Hippocampal formation (tissue), 2 donors: ENCODE measurements around the gene QSOX2.
A peak's percentile ranks its signal among the peaks of the same experiment; 100 is the strongest.

Source experiments
- DNase-seq, 2 donors: peaks; one replicate each; lab custom pipeline; 2025; lab: John Stamatoyannopoulos, UW

QSOX2 gene

DNA sequence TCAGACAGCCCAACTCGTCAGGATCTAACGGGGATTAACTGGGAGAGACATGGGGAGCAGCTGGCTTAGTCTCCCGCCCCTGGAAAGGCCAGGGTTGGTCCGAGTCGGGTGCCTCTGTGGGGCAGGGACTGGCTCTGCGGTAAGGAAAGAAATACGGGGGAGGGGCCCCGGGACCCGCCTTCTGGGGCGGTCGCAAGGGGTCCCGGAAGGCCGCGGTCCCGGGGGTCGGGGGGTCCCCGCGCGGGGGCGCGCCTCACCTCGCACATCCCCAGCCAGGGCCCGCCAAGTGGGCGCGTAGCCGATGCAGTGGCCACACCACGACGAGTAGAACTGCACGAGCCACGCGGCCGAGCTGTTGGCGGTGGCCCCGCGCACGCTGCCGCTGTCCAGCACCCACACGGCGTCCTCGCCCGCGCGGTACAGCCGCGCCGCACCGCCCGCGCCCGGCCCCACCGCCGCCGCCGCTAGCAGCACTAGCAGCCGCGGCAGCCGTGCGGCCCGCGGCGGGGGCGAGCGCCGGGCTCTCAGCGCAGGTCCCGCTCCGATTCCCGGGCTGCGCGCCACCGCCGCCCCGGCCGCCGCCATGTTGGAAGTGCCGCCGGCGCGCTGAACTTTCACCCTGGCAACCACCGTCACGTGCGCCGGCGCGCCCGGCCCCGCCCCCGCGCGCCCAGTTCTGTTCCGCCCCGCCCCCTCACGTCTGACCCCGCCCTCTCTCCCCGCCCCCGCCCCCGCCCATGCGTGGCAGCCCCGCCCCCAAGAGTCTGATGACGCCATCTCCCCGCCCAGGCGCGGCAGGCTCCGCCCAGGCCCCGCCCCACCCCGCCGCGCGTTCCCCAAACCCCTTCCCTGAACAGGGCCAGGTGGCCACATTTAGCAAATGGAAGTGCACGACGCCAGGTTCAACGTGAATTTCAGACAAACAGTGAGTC is at the start of gene QSOX2:
TSS of gene QSOX2 (minus strand) at position 594 of the 932 bp plus-strand sequence. CDS start at position 585, 9 bp downstream.
- peak; percentile 67 to 85 for DNase-seq

DNA sequence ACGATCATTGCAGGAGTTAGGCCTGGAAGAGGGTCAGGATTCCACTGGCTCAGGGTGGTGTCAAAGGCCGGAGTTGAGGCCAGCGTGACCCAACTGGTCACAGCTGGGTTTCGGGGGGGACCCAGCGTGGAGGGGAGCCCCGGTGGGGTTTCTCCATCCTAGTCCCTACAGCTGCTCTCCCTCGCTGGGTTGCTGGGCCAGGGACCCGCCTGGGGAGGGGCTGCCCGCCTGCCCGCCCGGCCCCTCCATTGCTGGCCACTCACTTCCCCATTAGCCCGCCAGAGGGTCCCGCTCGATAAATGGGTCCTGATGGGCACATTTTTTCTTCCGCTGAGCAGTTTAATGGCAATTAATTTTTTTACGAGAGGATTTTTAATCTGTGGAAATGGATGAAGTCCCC is 49.4 kb upstream of the QSOX2 start:
- no peak for DNase-seq

DNA sequence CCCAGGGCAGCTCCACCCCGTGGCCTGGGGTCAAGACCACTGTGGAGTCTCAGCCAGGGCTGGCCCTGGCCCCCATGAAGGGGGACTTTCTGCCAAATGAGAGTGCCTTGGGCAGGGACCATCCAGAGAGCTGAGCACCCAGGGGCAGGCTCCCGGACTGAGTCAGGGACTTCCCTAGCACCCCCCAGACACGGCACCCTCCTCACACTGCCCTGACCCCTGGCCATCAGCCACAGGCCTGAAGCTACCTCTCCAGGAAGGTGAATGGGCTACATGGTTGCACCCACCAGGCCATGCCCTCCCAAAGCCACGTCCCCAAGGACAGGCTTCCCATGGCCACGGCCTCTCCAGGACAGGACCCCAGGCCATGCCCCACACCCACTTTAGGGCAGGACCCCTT is 48.8 kb upstream of the QSOX2 start:
- DNase-seq, result no peak

GRCh38 chr9:136293476-136294077 is 48.0 kb upstream of the QSOX2 start:
- DNase-seq, result no peak

DNA sequence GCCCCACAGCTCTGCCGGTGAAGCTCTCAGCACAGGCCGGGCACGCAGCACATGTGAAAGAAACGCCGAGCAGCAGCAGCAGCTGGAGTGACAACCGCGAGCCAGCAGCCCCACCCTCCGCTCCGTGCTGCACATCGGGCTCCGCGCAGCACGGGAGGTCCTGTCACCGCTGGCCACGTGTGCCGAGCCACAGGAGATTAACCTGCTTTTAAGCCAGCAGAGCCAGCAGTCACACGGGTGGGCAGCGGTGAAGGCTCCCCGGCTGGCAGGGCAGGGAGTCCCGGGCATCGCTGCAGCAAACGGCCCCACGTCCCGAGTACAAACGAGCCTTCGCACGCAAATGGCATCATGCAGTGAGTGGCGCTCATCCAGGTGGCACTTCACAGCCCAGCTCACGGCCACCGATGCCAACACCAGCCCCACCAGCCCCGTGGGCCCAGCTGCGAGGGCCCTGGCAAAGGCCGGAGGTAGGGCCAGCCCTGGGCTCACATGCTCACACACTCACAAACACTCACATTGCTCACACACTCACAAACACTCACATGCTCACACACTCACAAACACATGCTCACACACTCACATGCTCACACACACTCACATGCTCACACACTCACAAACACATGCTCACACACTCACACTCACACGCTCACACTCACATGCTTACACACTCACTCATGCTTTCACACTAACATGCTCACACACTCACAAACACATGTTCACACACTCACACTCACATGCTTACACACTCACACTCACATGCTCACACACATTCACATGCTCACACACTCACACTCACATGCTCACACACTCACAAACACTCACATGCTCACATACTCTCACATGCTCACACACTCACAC is 47.2 kb upstream of the QSOX2 start:
- DNase-seq, result no peak

GRCh38 chr9:136292026-136292538 is 46.5 kb upstream of the QSOX2 start:
- DNase-seq, result no peak

- DNase-seq, result no peak
These were observed 45.9 kb upstream of the QSOX2 start for GRCh38 chr9:136291306-136292025.

GRCh38 chr9:136290508-136291000 is 44.9 kb upstream of the QSOX2 start:
- DNase-seq, result no peak

GRCh38 chr9:136289651-136290507 is 44.3 kb upstream of the QSOX2 start:
- DNase-seq, result no peak

GRCh38 chr9:136287960-136288753 is 42.5 kb upstream of the QSOX2 start:
- no peak for DNase-seq

DNA sequence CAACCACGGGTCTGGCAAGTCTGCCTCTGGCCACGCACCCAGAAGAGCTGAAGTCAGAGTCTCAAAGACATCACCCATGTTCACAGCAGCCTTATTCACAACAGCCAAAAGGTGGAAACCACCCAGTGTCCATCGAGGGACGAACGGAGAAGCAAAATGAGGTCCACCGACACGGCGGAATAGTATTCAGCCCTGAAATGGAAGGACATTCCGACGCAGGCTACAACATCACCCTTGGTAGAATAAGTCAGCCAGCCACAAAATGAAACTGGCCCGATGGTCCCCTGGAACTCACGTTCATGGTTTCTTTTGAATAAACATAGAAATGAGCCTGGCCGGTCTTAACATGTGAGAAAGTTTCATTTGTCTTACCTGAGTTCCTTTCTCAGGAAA is 41.4 kb upstream of the QSOX2 start:
- DNase-seq, result no peak

GRCh38 chr9:136286359-136286986 is 40.9 kb upstream of the QSOX2 start:
- no peak for DNase-seq

DNA sequence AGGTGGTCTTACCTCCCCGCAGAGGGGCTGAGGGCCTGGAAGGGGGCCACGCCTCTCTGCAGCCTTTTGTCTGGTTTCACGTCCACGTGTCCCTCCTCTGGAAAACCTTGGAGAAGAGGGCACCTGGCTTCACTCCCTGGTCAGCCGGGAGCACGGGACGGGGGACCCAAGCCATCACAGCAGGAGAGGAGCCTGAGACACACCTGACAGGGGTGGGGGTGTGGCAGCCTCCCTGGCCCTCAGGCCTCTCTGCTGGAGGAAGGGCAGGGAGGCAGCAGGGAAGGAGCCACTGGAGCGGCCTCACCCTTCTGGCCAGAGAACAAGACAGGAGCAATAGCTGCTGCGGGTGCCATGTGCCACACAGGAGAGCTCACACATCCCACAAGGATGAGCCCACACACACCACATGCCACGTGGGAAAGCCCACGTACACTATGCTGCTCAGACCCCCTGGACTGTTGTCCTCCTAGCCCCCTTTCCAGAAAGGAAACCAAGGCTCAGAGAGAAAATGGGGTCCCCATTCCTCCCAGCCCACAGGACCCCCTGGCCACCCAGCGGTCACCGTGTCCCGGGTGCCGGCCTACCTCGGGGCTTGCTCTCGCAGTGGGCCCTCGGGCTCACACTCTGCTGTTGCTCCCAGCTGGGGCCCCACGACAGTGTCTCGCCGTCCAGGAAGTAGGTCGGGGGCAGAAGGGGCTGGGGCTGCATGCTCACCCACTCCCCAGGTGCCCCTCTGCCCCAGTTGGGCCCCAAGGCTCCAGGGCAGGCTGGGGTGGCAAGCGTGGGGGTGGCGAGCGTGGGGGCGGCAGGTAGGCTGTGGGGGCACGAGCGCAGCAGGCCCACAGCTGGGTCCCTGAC is 40.1 kb upstream of the QSOX2 start:
- DNase-seq, result no peak

- DNase-seq, result no peak
These were observed 39.3 kb upstream of the QSOX2 start for GRCh38 chr9:136284951-136285350.

- no peak for DNase-seq
These were observed 38.7 kb upstream of the QSOX2 start for GRCh38 chr9:136284311-136284710.

DNA sequence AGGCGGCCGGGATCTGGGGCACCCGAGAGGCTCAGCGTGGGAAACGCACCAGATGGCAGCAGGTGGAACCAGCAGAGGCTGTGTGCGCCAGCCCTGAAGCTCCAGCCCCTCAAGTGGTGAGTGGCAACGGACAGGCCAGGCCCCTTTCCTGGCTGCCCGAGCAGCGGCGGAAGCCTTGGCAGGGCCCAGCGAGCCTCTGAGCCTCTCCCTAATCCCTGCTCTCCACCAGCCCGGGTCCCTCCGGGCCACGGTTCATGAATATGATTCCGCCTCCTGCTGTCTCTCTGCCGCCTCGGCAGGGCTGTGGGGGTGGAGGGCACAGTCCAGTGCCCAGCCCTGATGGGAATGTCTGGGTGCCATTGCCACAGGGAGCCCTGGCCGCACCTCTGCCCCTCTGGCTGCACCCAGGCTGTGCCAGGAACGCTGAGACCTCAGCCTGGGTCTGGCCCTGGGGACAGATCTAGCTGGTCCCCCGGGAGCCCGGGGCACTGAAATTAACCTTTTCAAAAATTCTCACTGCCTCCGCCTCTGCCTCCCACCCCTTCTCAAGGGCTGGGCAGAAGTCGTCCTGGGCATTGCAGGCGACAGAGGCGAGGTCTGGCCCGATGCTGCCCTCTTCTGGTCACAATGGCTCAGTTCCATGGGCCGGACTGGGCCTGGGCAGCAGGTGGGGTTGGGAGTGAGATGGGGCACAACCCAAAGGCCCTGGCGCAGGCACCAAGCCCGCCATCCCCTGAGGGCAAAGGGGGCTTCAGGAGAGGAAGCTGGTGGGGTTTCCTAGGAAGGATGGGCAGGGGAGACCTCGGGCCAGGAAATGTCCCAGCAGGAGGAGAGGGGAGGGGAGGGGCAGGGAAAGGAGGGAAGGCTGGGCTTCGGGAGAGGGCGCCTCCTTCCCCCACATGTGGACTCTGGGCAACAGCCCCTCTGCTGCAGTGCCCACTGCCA is 38.0 kb upstream of the QSOX2 start:
- DNase-seq, result peak; percentile 37 to 64
